NOMO-1 treated with dmso at 0.1 percent for 144 hours (cell line): Measurements from ENCODE around the gene USH1G.
"Not testable (repeated sequence)": the region's sequence is repeated elsewhere in the genome, so short reads cannot be mapped to it uniquely, and the experiment has no call there.

Source experiments
- DNase-seq: peaks from one replicate; lab custom pipeline; 2025; ENCODE audit not compliant: unreplicated experiment; lab: John Stamatoyannopoulos, UW

USH1G gene

DNA sequence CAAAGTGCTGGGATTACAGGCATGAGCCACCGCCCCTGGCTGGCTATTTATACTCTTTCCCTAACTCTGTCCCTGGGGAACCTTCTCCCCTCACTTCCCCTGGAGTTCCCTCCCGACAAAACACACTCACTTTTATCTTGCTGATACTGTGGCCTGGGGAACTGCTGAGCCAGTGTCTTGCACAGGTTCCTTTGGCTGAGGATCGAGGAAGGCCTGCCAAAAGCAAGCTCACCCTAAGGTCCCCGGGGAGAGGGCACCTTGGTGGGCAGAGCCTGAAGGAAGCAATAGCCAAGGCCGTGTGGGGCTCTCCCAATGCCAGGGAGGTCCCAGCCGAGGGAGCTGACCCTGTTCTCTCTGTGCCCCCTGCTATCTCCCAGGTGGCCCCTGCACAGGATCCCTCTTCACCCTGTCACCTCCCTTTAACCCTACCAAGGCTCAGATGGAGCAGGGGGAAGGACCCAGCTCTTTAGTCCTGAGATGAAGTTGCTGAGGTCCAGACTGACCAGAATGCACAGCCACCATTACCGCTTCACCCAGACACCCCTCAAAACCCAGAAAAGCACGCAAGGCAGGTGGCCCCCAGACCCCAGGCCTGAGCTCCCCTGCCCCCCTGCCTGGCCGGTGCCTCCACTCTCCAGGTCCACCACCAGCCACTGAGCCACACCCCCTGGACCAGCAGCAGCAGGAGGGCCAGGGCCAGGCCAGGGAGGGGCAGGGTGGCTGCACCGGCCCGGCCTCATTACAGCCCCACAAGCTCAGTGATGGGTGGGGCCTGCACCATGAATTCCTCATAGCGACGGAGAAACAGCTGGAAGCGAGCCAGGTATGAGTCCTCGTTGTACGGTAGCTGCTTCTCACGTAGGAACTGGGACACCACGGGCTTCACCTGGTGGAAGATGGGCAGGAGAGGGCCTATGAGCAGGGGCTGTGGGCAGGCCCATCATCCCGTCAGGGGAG lies 45.2 kb downstream of the USH1G start:
- DNase-seq = no peak

GRCh38 chr17:74875977-74876593 lies 47.0 kb downstream of the USH1G start:
- DNase-seq = no peak

GRCh38 chr17:74875155-74875976 lies 47.7 kb downstream of the USH1G start:
- DNase-seq = no peak

DNA sequence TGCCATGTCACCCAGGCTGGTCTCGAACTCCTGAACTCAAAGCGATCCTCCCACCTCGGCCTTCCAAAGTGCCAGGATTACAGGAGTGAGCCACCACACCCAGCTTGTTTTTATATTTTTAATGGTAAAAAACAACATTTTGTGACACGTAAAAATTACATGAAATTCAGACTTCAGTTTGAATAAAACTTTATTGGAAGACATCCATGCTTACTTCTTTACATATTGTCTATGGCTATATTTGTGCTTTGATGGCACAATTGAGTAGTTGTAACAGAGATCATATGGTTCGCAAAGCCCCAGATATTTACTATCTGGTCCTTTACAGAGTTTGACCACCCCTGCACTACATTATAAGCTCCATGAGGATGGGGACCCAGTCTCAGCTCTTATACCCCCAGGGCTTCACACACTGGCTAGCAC lies 48.4 kb downstream of the USH1G start:
- DNase-seq = no peak

- no peak for DNase-seq
Measured at GRCh38 chr17:74873874-74874614, 49.0 kb downstream of the USH1G start.

- DNase-seq = peak; percentile 99
Measured at GRCh38 chr17:74873037-74873873, 49.8 kb downstream of the USH1G start.

DNA sequence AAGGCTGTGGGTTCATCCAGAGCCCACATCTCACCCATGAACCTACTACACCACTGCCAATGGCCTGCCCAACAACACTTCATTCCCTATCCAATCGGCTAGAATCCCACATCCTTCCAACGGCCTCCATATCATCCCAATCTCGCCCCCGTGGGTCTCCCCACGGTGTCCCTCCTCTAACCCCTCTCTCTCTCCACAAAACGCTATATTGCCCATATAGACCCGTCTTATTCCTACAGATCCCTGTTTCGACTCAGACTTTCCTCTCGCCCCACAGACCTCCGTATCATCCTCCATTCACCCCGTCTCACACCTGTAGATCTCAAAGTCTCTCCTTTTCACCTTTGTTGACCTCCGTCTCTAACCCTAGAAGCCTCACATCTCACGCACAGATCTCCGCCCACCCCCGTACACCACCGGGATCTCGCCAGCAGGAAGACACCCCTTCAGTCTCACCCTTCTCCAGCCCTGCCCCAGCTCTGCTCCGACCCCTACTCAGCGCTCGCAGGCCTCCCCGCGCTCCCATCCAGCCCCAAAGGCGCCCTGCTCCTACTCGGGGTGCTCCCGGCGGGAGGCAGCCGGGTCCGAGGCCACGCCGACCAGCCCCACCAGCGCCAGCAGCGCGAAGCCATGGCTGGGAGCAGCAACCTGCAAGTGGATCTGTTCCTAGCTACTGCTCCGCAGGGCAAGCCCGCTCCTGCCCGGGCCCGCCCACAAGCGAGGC lies 50.6 kb downstream of the USH1G start, which contains the start of gene FDXR:
Gene FDXR (minus strand): TSS at position 682 of the 724 bp plus-strand sequence. CDS start 50 bp downstream, at position 632.
- DNase-seq = no peak

- no peak for DNase-seq
Measured at GRCh38 chr17:74871356-74872076, 51.5 kb downstream of the USH1G start.

GRCh38 chr17:74870512-74870911 lies 52.5 kb downstream of the USH1G start:
- no peak for DNase-seq

DNA sequence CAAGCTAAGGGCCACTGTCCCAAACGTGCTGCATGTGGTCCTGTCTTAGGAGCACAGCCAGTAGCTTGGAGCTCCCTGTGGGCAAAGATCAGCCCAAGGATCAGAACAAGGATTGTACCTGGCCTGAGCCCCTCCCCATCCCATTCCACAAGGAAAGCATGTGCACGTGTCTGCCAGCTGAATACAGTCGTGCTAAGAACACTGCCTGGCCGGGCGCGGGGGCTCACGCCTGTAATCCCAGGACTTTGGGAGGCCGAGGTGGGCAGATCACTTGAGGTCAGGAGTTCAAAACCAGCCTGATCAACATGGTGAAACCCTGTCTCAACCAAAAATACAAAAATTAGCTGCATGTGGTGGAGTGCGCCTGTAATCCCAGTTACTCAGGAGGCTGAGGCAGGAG lies 53.0 kb downstream of the USH1G start:
- not testable (repeated sequence) for DNase-seq

DNA sequence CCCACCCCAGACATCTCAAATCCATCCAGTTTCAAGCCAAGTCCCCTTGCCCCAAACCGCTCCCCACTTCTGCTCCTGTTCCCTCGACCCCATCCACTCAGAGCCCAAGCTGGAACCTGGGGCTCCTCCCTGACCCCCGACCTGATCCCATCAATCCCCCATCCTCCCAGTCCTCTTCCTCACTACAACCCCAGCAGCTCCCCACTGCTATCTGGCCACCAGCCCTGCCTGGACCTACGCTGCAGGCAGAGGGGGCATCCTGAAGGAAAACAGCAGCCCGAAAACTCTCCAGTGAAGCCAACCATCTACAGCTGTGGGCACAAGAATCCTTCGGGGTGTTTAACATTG lies 54.2 kb downstream of the USH1G start:
- DNase-seq = no peak

DNA sequence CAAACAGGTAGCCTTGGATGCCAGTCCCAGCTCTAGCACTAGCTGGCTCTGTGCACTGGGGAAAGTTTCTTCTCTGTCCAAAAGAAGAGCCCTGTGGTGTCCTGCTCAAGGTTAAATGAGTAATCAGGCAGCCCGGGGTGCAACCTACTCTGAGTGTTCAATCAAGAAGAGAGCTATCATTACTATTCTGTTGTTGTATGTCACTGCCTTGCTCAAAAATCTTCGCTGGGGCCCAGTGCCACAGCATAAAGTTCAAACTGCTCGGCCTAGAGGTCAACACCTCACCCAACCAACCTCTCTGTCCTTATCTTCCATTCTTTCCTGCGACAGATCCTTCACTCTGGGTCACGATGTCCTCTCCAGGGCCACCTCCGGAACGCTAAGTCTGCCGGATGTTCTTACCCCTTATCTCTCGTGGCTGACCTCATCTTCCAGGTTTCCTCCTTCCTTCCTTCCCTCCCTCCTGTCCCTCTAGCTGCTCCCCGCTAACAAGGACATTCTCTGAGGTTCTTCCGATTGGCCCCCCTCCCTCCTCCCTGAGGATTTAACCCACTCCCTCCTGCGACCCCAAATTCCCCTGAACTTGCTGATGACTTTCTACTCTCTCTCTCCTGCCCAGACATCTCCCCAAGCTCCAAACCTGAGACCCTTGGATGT lies 54.7 kb downstream of the USH1G start:
- no peak for DNase-seq

DNA sequence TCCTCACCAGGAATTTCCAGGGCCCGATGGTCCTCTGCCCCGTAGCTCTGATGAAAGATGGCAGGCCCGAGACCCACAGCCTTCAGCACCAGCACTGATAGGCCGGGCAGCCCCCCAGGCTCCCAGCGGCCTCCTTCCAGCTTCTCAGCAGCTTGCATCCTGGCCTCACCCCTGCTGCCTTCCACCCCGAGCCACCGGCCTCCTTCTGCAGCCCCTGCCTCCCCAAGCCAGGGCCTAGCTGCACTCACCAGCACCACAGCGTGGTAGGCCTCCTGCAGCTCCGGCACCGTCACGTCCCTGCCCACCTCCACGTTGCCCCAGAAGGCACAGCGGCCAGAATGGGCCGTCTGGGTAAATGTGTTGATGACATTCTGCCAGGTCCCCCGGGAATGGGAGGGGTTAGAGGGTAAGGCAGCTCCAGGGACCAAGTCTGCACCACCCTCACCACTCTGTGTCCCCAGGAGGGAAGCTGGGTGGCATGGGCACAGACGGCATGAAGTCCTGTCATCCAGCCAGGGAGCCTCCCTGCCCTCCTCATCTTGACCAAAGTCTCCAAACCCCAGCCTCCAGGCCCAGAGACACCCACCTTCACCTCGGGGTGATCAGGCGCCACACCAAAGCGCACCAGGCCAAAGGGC lies 56.7 kb downstream of the USH1G start:
- DNase-seq = no peak
